Measurements from ENCODE around the gene VRK3.
"Not testable (repeated sequence)": the region's sequence is repeated elsewhere in the genome, so short reads cannot be mapped to it uniquely, and the experiment has no call there.

Gene VRK3

GRCh38 chr19:49986354-49986753 lies 38.8 kb downstream of the VRK3 start:
- DNase-seq = no peak

- no peak for DNase-seq
Measured at GRCh38 chr19:49985871-49986270, 39.3 kb downstream of the VRK3 start.

GRCh38 chr19:49984491-49984890 lies 40.7 kb downstream of the VRK3 start:
- no peak for DNase-seq

DNA sequence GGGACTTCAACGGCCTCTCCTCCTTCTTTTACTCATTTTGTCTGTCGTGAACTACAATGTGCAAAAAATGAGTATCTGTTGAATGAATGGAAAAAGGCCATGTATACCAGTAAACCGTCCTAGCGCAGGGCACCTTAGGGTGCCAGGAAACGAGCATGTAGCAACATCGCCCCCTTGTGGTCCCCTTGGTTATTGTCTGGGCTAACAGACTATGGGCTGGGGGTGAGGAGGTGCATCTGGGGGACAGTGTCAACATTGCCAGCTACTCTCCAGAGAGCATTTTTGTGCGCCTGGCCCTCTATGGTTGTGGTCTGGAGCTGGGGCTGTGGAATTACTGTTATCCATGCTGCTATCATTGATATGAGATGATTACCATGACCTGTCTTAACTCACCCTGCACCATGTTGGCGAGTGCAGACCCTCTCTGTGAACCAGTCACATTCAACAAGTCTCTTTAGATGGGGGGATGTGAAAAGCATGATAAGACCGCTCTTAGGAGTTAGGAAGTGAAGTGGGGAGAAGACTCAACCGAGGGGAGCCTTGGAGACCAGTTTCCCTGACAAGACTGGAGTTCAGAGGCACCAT lies 41.4 kb downstream of the VRK3 start:
- DNase-seq = peak; percentile 47

- DNase-seq = no peak
Measured at GRCh38 chr19:49981603-49982593, 43.3 kb downstream of the VRK3 start.

GRCh38 chr19:49978324-49978723 lies 46.8 kb downstream of the VRK3 start:
- DNase-seq = no peak

- no peak for DNase-seq
Measured at GRCh38 chr19:49977881-49978280, 47.3 kb downstream of the VRK3 start.

DNA sequence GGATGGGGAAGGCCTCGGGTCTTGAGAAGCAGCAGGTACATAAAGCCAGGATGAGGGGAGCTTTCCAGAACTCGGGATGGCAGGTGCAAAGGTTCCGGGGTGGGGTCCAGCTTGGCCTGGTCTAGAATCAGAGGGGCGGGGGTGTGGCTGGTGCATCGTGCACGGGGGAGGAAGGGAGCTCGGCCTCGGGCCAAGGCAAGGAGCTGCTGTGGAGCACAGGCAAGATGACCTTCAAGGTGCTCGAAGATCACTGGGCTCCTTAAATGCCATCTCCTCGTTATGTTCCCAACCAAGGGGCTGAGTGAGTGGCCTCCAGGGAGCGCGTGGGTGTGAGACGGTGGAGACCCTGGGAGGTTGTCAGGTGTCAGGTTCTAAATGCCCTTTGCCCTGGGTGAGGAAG lies 48.1 kb downstream of the VRK3 start:
- DNase-seq = no peak

- no peak for DNase-seq
Measured at GRCh38 chr19:49976496-49976895, 48.7 kb downstream of the VRK3 start.

GRCh38 chr19:49975051-49975450 lies 50.1 kb downstream of the VRK3 start:
- no peak for DNase-seq

- no peak for DNase-seq
Measured at GRCh38 chr19:49973987-49974386, 51.2 kb downstream of the VRK3 start.

GRCh38 chr19:49972841-49973240 lies 52.3 kb downstream of the VRK3 start:
- no peak for DNase-seq

DNA sequence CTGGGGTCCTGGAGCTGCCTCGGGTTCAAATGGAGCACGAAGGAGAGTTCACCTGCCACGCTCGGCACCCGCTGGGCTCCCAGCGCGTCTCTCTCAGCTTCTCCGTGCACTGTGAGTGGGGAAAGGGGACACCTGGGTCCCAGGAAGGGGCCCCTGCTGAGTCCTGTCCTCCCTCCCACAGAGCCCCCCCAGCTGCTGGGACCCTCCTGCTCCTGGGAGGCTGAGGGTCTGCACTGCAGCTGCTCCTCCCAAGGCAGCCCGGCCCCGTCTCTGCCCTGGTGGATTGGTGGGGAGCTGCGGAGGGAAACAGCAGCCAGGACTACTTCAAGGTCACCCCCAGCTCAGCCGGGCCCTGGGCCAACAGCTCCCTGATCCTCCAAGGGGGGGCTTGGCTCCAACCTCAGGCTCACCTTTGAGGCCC lies 53.2 kb downstream of the VRK3 start:
- DNase-seq = no peak

GRCh38 chr19:49969355-49969754 lies 55.8 kb downstream of the VRK3 start:
- DNase-seq = not testable (repeated sequence)

DNA sequence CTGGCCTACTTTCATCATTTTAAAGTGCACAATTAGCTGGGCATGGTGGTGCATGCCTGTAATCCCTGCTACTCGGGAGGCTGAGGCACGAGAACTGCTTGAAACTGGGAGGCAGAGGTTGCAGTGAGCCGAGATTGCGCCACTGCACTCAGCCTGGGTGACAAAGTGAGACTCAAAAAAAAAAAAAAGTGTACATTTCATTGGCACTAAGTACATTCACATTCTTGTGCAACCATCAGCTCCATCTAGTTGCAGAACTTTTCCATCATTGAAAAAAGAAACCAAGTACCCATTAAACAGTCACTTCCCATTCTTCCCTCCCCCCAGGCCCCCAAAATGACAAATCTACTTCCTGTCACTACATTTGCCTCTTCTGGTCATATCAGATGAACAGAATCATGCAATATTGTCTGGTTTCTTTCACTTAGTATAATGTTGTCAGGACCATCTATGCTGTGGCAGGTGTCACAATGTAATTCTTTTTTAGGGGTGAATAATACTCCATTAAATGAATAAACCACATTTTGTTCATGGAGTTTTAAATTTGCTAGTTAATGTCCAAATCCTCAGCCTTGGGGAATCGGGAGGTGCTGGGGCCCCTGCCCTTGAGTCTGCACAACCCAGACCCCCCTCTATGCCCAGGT lies 56.8 kb downstream of the VRK3 start:
- no peak for DNase-seq

GRCh38 chr19:49960980-49961379 lies 64.2 kb downstream of the VRK3 start, which contains the start of gene SIGLEC11:
SIGLEC11 (minus strand) TSS chr19:49961172; CDS start chr19:49961081, 91 bp downstream.
- not testable (repeated sequence) for DNase-seq

DNA sequence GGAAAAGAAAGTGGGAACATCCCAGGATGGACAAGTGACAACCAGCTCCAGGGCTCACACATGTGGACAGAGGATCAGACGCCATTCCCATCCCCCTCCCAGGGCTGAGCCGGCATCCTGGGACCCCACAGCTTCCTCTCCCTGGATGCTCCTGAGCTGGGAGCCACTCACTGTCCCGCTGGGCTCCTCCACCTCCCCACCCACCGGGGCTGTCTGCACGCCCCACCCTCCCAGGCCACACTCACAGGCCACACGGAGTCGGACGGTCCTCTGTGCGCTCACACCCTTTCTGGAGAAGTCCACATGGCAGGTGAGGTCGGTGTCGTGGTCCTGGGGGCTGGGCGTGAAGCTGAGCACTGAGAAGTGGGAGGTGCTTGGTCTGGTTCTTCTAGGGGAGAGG lies 65.3 kb downstream of the VRK3 start:
- DNase-seq = not testable (repeated sequence)

DNA sequence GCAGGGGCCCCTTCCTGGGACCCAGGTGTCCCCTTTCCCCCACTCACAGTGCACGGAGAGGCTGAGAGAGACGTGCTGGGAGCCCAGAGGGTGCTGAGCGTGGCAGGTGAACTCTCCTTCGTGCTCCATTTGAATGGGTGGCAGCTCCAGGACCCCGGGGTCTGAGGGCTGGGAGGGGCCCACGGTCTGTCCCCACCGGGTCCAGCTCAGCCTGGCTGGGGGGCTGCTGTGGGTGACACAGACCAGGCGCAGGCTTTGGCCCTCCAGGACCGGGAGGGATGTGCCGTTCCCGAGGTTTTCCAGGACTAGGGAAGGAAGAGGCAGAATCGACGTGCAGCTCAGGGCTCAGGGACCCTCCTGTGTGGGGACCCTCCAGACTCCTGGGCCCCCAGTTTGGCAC lies 66.6 kb downstream of the VRK3 start:
- not testable (repeated sequence) for DNase-seq

GRCh38 chr19:49958144-49958543 lies 67.0 kb downstream of the VRK3 start:
- DNase-seq = not testable (repeated sequence)

DNA sequence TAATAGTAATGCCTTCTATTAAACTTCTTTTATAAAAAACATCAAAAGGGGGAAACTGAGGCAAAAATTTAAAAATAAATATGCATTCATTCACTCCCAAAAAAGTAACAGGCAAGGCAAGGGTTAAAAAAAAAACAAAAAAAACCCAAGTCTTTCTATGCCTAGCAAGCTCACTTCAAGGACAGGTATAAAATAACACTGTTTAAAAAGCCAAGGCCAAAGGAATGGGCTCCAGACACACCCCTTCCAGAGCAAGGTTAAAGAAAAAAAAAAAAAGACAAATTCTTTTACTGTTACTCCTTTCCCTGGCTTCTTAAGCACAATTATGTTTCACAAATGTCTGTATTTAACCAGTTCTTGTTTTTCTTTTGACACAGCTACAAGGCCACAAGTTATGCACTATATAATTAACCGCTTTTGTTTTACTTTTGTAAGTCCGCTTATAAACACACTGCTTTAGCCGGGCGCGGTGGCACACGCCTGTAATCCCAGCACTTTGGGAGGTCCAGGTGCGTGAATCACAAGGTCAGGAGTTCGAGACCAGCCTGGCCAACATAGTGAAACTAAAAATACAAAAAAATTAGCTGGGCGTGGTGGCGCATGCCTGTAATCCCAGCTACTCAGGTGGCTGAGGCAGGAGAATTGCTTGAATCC lies 67.8 kb downstream of the VRK3 start:
- no peak for DNase-seq

- no peak for DNase-seq
Measured at GRCh38 chr19:49956115-49956495, 69.1 kb downstream of the VRK3 start.

GRCh38 chr19:49954933-49955332 lies 70.2 kb downstream of the VRK3 start:
- no peak for DNase-seq

Data from COR-L47 (cell line).